Urothelium cell line (cell line): ENCODE data around the gene CDKN2C.

Experiments used
- DNase-seq: peaks from one replicate; pipeline ENCODE4 v3.0.0; 2011; ENCODE audit warnings: low spot score, mixed read lengths
- FAIRE-seq: peaks from 2 replicates; lab custom pipeline; 2011; peaks lifted over from hg19 to GRCh38; lab: Jason Lieb, UNC

CDKN2C gene

DNA sequence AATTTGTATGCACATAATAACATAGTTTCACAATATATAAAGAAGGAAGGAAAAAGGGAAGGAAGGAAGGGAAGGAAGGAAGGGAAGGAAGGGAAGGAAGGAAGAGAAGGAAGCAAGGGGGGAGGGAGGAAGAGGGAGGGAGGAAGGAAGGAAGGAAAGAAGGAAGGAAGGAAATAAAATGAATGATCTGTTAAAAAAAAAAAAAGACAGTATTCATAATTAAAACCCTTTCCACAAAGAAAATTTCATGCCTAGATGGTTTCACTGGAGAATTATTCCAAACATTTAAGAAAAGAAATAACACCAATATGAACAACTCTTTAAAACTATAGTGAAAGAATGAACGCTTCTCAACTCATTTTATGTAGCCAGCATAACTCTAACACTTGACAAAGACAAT, 44.8 kb downstream of the CDKN2C start:
- DNase-seq (no peak), FAIRE-seq (no peak)

DNA sequence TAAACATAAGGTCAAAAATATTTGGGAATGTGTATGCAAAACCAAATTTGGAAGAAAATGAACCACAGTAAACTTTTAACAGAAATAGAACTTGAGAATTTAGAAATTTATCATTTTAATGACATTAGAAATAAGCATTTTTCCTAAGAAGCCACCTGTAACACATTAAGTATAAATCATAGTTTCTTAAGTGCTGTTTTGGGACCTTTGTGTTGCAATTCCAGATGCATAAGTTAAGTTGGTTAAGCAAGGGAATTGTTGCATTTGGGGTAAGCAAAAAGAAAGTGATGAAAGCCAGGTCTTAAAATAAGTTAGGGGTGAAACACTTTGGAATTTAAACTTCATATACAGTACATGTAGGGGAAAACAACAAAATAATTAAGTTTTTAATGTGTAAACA, 49.8 kb downstream of the CDKN2C start:
- no peak for DNase-seq
- FAIRE-seq, result no peak
